ENCODE data around the gene DENND1B. TPM values are rescaled to one million over a fixed set of nuclear protein-coding genes. Genes with fewer than 3 reads are reported as not detected.
A peak's percentile ranks its signal among the peaks of the same experiment; 100 is the strongest.

The DENND1B gene
- total and polyA plus RNA-seq, 12 donors: 1.5 to 36.3 (median 23.1) TPM

DNA sequence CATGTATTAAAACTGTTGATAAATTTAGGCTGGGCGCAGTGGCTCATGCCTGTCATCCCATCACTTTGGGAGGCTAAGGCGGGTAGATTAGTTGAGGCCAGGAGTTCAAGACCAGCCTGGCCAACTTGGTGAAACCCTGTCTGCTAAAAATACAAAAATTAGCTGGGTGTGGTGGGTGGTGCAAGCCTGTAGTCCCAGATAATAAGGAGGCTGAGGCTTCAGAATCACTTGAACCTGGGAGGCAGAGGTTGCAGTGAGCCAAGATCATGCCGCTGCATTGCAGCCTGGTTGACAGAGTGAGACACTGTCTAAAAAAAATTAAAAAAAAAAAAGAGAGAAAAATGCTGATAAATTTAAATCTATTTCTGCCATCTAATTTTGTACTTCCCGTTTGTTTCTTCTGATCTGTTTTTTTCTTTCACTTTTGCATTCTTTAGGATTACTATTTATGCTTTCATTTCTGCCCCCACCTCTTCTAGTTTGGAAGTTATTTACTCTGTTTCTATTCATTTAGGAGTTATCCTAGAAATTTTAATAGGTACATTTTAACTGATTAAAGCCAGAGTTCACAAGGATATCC, 3.2 kb upstream of the DENND1B start:
- no peak overlapping the region for H3K4me3 ChIP-seq
- WGBS, 2 donors: 77 to 82% methylated on average over 4 of the region's 4 CpGs
- DNase-seq (no peak), ATAC-seq (no peak)
- peaks cover 0 to 9% (median 0%) of the 10 kb centered on the region in 11 donors for H3K9me3 ChIP-seq
- peak overlapping the region in 1 of 10 donors; percentile 59 for H3K27ac ChIP-seq
- intact Hi-C loops (cut with DNase I): loop anchor here in 2 of 10 donors (10.0 kb wide), 1 partner anchor 164 kb away; no protein-coding TSS in a partner anchor
- no peaks in the 10 kb centered on the region for H3K36me3 ChIP-seq
- H3K4me1 ChIP-seq: peaks cover 0 to 56% (median 14%) of the 10 kb centered on the region in 9 donors
- TF ChIP-seq, protein P1, sequence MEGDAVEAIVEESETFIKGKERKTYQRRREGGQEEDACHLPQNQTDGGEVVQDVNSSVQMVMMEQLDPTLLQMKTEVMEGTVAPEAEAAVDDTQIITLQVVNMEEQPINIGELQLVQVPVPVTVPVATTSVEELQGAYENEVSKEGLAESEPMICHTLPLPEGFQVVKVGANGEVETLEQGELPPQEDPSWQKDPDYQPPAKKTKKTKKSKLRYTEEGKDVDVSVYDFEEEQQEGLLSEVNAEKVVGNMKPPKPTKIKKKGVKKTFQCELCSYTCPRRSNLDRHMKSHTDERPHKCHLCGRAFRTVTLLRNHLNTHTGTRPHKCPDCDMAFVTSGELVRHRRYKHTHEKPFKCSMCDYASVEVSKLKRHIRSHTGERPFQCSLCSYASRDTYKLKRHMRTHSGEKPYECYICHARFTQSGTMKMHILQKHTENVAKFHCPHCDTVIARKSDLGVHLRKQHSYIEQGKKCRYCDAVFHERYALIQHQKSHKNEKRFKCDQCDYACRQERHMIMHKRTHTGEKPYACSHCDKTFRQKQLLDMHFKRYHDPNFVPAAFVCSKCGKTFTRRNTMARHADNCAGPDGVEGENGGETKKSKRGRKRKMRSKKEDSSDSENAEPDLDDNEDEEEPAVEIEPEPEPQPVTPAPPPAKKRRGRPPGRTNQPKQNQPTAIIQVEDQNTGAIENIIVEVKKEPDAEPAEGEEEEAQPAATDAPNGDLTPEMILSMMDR (IDR thresholded peaks at IDR 0.05): no peak
- no peaks in the 10 kb centered on the region for H3K27me3 ChIP-seq

DNA sequence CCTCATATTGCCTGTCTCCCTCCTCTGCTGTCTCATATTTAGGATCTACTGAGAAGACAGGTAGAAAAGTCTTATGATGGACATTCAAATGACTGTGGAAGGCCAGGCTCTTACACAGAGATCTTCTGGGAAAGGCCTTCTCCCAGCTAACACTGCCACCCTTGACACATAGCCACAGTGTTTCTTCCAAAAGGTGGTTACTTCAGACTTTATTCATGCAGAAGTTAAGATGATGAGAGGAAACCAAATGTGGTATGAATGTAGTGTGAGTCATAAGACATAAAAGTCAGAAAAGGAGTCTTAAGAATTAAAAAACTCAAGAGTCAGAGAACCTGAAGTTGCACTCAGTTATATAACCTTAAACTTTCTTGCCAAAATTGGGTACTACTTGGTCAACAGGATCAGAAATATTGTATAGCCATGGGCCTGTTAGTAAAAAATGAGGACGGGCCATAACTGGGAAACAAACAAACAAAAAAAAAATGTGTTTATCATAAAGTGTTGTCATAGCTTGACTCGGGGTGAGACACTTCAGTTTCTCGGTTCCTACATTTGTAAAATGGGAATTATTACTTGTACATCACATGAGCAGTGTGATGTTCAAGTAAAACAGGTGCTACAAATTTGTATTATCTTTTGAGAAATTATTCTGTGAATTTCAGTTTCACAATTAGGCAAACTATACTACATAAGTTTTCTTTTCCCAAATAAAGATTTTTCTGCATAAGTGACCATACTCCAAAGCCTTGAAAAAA, 1.2 kb upstream of the DENND1B start:
- 75 to 81% methylated on average over 3 of the region's 3 CpGs for whole genome bisulfite sequencing, 2 donors
- TF ChIP-seq, protein P1 (IDR thresholded peaks at IDR 0.05): no peak
- intact Hi-C loops (cut with DNase I): loop anchor here in 2 of 10 donors (10.0 kb wide), 1 partner anchor 162 kb away; no protein-coding TSS in a partner anchor
- peaks cover 0 to 9% (median 0%) of the 10 kb centered on the region in 11 donors for H3K9me3 ChIP-seq
- H3K27me3 ChIP-seq: no peaks in the 10 kb centered on the region
- ATAC-seq (no peak), DNase-seq (no peak)
- peak overlapping the region in 8 of 10 donors; percentile 91 to 96 (median 93) for H3K27ac ChIP-seq
- H3K4me1 ChIP-seq: peaks cover 0 to 64% (median 33%) of the 10 kb centered on the region in 9 donors
- no peaks in the 10 kb centered on the region for H3K36me3 ChIP-seq
- no peak overlapping the region for H3K4me3 ChIP-seq

DNA sequence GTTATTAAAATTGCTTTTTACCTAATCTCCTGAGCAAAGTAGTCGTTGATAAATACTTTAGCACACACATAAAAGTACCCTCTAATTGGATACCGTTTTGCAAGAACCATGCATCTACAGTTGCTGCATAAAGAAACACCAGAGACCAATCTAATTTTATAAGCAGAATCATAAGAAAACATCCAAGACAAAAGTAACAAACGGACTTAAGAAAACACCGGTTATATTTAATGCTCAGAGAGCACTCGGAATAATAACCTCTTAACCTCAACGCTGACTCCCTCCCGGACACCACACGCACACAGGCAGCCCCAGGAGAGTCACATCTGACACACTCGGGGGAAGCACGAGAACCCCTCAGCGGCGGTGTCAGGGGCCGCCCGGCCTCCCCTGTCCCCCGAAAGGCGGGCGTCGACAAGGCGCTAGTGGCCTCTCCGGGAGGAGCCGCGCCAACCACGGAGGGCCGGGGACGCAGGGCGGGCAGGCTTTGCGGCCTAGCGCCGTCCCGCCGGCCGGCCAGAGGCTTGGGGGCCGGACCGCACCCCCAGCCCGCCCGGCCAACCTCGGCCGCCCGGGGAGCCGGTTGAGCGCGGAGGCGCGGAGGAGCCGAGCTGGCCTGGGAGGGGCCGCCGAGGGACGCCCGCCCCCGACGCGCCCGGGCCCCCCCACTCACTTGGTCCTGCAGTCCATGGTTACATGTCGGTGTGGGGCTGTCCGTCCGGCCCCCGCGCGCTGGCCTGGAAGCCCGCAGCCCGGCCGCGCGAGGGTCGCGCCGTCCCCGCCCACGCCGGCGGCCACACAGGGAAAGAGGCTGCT, 606 bp downstream of the DENND1B start:
- H3K36me3 ChIP-seq: no peaks in the 10 kb centered on the region
- no peaks in the 10 kb centered on the region for H3K27me3 ChIP-seq
- H3K9me3 ChIP-seq: peaks cover 0 to 6% (median 0%) of the 10 kb centered on the region in 11 donors
- 0% methylated on average over 63 to 71 of the region's 71 CpGs for WGBS, 2 donors
- peaks cover 0 to 67% (median 39%) of the 10 kb centered on the region in 9 donors for H3K4me1 ChIP-seq
- DNase-seq (peak; percentile 51 to 64), ATAC-seq (peak; percentile 55 to 85 (median 76))
- H3K27ac ChIP-seq: peak overlapping the region; percentile 82 to 96 (median 92)
- intact Hi-C loops (cut with DNase I): loop anchor here in 4 of 10 donors (5.0 to 10.0 kb wide), 3 partner anchors 48 to 160 kb away; no protein-coding TSS in a partner anchor
- TF ChIP-seq, protein P1 (IDR thresholded peaks at IDR 0.05): no peak
- peak overlapping the region; percentile 66 to 90 (median 78) for H3K4me3 ChIP-seq

DNA sequence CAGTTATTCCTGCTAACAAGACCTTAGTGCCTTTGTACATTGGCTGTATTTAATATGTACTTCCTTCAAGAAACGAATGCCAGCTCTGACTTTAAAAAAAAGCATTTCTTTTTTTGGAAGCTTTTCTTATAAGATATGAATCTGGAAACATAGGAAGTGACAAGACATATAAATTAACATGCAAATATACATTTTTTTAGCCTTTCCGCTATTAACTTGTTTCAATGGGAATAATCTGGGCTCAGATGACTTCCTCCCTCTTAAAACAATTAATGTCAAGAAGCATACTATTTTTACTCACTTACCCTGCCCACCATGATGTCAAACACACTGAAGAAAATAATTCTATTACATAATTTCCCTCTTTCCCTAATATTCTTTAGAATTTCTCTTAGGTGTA, 1.4 kb downstream of the DENND1B start:
- TF ChIP-seq, protein P1 (IDR thresholded peaks at IDR 0.05): no peak
- intact Hi-C loops (cut with DNase I): loop anchor here in 4 of 10 donors (5.0 to 10.0 kb wide), 3 partner anchors 48 to 159 kb away; no protein-coding TSS in a partner anchor
- DNase-seq (no peak), ATAC-seq (peak in 2 of 8 donors; percentile 28 to 38)
- Histone ChIP-seq H3K27me3 (no peaks in the 10 kb centered on the region), H3K4me3 (peak overlapping the region; percentile 66 to 90 (median 78)), H3K36me3 (no peaks in the 10 kb centered on the region), H3K9me3 (no peaks in the 10 kb centered on the region), H3K27ac (peak overlapping the region in 9 of 10 donors; percentile 91 to 96 (median 93)), H3K4me1 (peaks cover 0 to 68% (median 43%) of the 10 kb centered on the region in 9 donors)
- WGBS, 2 donors: 5 to 14% methylated on average over 2 of the region's 2 CpGs

Data from heart right ventricle (tissue), 16 donors.